GM12872 (cell line): Measurements from ENCODE around the gene SARDH.

Source experiments
- CTCF ChIP-seq: IDR thresholded peaks from 3 replicates; pipeline ENCODE4 v1.5.1; 2011; ENCODE audit warnings: low read depth, mild to moderate bottlenecking, low read length, moderate library complexity; ENCODE audit not compliant: insufficient read depth

Gene SARDH

DNA sequence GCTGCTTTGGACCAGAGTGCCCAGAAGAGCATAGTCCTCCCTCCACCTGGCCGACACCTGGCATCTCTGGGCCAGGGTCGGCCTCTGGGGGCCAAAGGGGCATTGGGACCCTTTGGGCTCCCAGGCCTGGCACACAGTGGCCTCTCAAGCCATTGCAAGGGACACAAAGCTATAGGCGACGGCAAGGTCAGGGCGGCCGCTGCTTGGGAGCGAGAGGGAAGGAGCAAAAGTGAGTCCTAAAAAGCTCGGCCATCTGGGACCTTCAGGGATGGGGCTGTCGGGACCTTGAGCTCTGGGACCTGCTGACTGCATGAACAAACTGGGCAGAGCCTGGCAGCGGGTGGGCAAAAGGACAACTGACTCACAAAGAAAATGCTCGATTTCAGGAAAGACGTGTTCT, 88.1 kb downstream of the SARDH start:
- no peak for TF ChIP-seq CTCF

DNA sequence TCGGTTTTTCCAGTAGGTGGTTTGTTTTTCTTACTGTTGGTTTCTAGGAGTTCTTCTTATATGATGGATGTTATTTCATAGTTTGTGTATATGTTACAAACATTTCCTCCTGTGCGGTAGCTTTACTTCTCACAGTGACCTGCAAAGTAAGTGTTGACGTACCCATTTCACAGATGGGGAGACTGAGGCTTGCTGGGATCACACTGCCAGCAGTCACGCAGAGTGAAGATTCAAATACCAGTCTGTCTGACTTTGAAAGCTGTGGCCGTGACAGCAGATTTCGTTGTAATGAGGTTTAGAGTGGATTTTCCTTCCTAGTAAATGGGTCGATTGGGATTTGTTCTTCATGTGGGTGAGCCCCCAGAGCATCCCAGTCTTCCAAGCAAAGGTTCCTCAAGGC, 89.0 kb downstream of the SARDH start:
- no peak for TF ChIP-seq CTCF

GRCh38 chr9:133647765-133648469, 90.2 kb downstream of the SARDH start:
- TF ChIP-seq CTCF: no peak

GRCh38 chr9:133647148-133647547, 91.0 kb downstream of the SARDH start:
- TF ChIP-seq CTCF: no peak

DNA sequence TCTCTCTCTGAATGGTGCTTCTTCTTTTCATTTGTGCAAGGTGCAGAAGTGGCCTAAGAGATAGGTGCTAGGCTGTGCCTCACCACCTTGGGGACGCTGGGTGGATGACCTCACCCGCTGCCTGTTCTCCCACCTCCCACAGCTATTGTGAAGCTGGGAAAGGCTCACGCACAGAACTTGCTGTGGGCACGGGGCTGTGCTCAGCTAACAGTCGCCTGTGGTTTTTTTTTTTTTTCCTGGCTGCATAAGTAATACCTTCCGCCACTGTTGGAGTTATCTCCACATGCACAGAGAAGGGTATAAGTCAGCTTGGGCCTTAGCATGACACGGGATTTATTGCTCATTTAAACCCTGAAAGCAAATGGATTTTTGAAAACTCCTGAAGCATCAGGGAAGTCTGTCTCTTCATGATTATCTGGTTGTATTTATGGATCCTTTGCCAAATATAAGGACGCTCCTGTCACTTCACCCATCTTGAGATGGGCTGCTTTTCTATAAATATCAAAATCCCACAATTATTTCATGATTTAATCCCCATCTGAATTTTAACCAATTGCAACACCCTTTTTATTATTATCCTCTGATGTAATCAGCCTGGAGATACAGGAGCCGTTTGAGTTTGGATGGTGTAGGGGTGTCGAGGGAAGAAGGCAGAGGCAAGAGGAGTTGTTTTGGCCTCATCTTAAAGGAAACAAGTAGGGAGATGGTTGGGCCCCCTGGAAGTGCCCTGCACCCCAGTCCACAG, 93.0 kb downstream of the SARDH start:
- TF ChIP-seq CTCF: no peak

GRCh38 chr9:133643978-133644760, 94.0 kb downstream of the SARDH start:
- TF ChIP-seq CTCF: no peak

DNA sequence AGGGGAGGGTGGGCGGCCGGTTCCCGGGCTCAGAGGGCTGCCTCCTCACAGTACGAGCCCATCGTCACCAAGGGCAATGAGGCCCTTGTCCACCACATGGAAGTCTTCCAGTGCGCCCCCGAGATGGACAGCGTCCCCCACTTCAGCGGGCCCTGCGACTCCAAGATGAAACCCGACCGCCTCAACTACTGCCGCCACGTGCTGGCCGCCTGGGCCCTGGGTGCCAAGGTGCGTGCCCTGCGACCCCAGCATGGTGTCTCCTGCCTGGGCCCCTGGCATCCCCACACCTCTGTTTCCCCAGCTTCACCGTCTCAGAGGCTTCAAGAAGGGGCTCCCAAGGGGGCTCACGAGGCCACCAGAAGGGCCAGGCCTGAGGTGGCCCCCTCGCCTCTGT, 94.8 kb downstream of the SARDH start:
- no peak for TF ChIP-seq CTCF
